Measurements from ENCODE around the gene ZNF583. TPM values are rescaled to one million over a fixed set of nuclear protein-coding genes. Genes with fewer than 3 reads are reported as not detected.

ZNF583 gene
- total RNA-seq, 1 experiment from 2014 or later: 4.5 TPM

- no peak for DNase-seq (ENCODE audit: low read depth)
Measured at GRCh38 chr19:56441206-56441792, 37.2 kb downstream of the ZNF583 start.

DNA sequence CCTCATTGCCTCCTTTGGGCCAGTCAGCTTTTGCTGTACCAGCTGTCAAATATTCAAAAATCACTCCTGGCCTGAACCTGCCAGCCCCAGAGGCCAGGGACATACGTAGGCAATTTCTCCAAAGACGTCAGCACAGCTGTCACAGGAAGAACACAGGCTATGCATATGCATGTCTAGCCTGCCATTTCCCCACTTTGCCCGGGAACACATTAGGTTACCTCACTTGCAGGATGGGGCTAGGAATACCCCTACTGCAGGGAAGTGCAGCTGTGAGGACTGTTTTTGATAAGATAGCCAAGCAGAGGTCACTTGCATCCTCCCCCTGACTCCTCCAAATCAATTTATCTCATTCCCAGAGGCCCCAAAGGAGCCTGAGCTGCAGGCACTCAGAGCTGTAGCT is 70.2 kb downstream of the ZNF583 start:
- DNase-seq (ENCODE audit: low read depth): no peak

- DNase-seq (ENCODE audit: low read depth): no peak
Measured at GRCh38 chr19:56476093-56476492, 72.0 kb downstream of the ZNF583 start.

Other genes with a start within 250 kb of the ZNF583 start
- gene GALP, start 228.3 kb upstream of the ZNF583 start, total RNA-seq (2014; rRNA removed; shearing (Covaris generic)): not detected in 2 replicates
- not detected in 2 replicates for gene ZSCAN5B, start 206.5 kb upstream of the ZNF583 start, total RNA-seq (2014; rRNA removed; shearing (Covaris generic))
- gene ZSCAN5C, start 202.1 kb upstream of the ZNF583 start, total RNA-seq (2014; rRNA removed; shearing (Covaris generic)): not detected in 2 replicates
- gene EDDM13, start 131.6 kb upstream of the ZNF583 start, total RNA-seq (2014; rRNA removed; shearing (Covaris generic)): 0.98 TPM in 1 of 2 replicates, not detected in the other
- 17.5 and 18.9 TPM in 2 replicates for gene ZSCAN5A, start 89.5 kb upstream of the ZNF583 start, total RNA-seq (2014; rRNA removed; shearing (Covaris generic))
- 0.06 and 0.53 TPM in 2 replicates for gene ZNF582, start 10.8 kb upstream of the ZNF583 start, total RNA-seq (2014; rRNA removed; shearing (Covaris generic))
- 0.06 TPM in 1 of 2 replicates, not detected in the other for gene ZNF667, start 73.0 kb downstream of the ZNF583 start, total RNA-seq (2014; rRNA removed; shearing (Covaris generic))
- gene ZNF471, start 103.5 kb downstream of the ZNF583 start, total RNA-seq (2014; rRNA removed; shearing (Covaris generic)): not detected in 2 replicates
- gene ZFP28, start 134.6 kb downstream of the ZNF583 start, total RNA-seq (2014; rRNA removed; shearing (Covaris generic)): 0.05 TPM in 1 of 2 replicates, not detected in the other
- gene ZNF470, start 163.1 kb downstream of the ZNF583 start, total RNA-seq (2014; rRNA removed; shearing (Covaris generic)): 0.20 and 0.47 TPM in 2 replicates
- gene ZNF71, start 191.0 kb downstream of the ZNF583 start, total RNA-seq (2014; rRNA removed; shearing (Covaris generic)): 4.0 and 4.9 TPM in 2 replicates
- not detected in 2 replicates for gene SMIM17, start 238.8 kb downstream of the ZNF583 start, total RNA-seq (2014; rRNA removed; shearing (Covaris generic))